Left ventricle myocardium superior (tissue), 1 donor: ENCODE results near the gene PET100. TPM values are rescaled to one million over a fixed set of nuclear protein-coding genes. Genes with fewer than 3 reads are reported as not detected.

Experiments used
- ATAC-seq: fragments of 200-7000 bp; cut with Tn5 transposase; one replicate; pipeline ENCODE4 v1.9.1; 2020; ENCODE audit warnings: mild to moderate bottlenecking, moderate library complexity
- DNase-seq: peaks from one replicate; pipeline ENCODE4 v3.0.0-alpha.2; 2020
- intact Hi-C: fragments of 100-400 bp; cut with micrococcal nuclease; formaldehyde crosslinking; loops from one replicate; pipeline ENCODE4 v1.11.0; 2022
- total RNA-seq: library from RNA; stranded (reverse); fragmentation: NEBNext Ultra II Directional; extraction: Animal tissue kit (Norgen Biotek cat#: 25700); gene quantifications from one replicate; pipeline ENCODE4 v1.2.1, GENCODE V29; 2021
- donor health status: DM: no; HTN: yes; CAD: no; lungs with severe emphysema.

The PET100 gene
- total RNA-seq, 1 donor from 2014 or later, result 206 TPM

DNA sequence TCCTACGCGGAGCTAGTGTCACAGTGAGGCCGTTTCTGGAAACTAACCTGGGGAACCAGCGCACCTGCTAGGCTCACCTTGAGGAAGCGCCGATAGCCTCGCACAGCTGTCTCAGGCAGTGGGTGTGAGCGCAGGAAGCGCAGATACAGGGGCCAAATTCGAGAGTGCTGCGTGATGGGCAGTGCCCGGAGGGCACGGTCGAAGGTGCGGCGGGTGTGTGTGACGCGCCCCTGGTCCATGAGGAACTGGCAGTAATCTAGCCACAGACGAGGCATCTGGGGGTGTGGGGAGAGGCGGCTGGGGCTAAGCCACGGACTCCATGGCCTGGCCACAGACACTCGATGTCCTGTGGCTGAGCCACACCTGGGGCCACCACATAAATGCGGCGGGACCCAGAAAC lies 2.4 kb upstream of the PET100 start:
- ATAC-seq (no peak), DNase-seq (no peak)
- intact Hi-C loops, result no loop called here

DNA sequence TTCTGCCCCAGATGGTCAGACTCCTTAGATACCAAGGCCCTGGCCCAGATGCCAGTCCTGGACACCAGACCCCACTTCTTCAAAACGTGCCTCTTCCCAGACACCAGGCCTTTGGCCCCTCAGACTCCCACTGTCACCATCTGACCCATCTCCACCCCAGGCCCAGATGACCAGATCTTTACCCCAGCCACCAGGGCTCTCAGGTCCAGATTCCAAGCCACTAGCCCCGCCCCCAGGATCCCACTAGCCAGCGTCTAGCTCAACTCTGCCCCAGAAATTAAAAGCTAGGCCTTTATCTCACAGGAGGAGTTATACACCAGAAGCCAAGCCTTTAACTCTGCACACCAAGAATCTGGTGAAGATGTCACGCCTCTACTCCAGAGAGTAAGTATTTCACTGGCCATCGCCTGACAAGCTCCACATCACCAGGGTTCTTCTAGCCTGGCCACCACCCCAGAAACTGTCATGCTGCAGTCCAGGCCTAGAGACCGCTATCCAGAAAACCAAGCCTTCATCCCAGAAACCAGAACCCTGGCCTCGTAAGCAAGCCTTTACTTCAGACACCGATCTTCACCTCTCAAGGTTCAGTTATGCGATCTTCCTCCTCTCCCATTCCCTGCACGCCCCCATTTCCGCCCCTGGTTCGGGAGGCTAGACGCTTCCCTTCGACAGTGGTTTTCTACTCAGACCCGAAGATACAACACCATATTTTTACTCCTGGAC lies 843 bp upstream of the PET100 start:
- intact Hi-C loops, result no loop called here
- no peak for DNase-seq
- ATAC-seq, result no peak

DNA sequence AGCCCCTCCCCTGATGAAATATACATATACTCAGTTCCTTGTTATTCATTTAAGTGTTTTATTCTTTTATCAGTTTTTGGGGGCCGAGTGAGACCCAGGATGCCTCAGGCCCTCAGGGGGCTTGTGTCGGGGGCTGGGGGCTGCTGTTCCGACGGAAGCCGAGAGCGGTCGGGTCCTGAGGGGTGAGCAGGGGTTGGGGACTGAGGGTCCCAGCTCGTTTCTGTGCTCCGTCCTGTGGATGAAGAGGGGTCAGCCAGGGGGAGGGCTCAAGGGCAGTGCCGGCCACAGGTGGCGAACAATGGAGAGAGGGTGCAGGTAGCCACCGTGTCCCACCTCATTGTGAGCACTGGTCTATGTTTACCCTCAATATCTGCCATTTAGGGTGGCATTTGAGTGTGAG lies 2.0 kb downstream of the PET100 start:
- ATAC-seq, result no peak
- DNase-seq, result no peak
- intact Hi-C loops, result no loop called here

DNA sequence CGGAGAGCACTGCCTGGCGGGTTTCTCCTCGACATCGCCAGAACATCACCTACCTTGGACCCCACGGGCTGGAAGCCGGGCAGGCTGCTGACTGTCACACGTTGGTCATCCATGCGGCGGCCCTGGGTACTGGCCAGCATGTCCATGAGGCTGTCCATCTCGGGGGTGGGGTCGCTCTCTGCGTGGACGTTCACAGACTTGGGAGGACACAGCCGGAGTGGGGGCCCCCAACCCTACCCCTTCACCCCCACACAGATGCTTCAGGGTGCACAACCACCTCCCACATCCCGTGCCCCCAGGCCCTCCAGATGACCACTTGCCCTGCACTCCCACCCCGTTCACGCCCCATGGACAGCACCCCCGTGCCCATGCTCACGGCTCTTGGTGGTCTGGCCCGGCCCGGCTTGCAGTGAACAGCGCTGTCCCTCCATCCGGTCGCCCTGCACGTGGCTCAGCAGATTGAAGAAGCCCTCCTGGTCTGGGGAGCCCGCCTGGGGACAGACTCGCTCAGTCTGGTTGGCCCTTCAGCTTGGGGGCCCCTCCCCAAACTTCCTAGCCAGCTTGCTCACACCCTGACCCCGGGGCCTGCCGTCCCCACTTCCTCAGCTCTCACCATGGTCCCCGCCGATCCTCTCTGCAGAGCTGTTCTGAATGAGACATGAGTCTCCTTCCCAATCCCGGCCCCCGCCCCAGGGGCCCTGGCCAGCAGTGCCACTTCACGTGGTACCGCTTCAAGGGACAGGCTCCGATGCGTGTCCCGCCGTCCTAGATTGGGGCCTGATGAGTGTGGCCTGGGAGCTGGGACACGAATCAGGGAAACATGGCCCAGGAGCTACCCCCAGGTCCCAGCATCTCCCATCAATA lies 3.0 kb downstream of the PET100 start:
- intact Hi-C loops, result no loop called here
- ATAC-seq, result no peak
- DNase-seq, result no peak

DNA sequence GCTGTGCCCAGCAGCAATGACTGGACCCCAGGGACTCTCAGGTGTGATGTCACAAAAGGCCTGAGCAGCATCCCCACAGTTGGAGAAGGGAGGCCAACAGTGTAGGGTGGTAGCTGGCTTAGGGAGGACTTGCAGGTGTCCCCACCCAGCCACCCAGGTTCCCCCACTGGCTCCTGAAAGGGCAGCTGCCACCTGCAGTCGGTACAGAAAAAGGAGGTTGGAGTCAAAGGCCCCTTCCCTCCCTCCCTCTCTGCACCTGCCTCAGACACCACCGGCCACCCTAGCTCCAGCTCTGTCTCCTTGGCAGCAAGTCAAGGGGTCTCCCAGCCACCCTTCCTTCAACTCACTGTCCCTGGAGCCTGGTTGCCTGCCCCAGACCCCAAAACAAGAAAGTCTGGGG lies 4.1 kb downstream of the PET100 start, which contains the start of gene PCP2:
PCP2 (minus strand) TSS at position 22 of the 400 bp plus-strand sequence. CDS start 262 bp downstream, outside the sequence.
- DNase-seq, result no peak
- intact Hi-C loops, result no loop called here

DNA sequence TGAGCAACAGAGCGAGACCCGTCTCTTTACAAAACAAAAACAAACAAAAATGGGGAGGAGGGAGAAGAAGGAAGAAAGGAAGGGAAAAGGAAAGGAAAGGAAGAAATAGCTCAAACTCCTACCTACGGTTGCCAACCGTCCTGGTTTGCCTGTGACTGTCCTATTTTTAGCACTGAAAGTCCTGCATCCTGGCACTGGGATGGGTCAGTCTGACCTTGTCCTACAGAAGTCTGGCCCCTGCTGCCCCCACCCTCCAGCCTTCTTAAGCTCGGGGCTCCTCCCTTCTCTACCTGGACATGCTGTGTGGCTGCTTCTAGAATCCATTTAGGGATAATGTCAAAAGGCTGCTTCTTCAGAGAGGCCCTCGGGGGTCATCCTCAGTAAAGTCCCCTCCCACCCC lies 6.1 kb downstream of the PET100 start:
- peak; percentile 42 for ATAC-seq
- no peak for DNase-seq
- intact Hi-C loops, result no loop called here

More for the DNA sequence above, 4.1 kb downstream of the PET100 start, which contains the start of gene PCP2:
- no peak for ATAC-seq

DNA sequence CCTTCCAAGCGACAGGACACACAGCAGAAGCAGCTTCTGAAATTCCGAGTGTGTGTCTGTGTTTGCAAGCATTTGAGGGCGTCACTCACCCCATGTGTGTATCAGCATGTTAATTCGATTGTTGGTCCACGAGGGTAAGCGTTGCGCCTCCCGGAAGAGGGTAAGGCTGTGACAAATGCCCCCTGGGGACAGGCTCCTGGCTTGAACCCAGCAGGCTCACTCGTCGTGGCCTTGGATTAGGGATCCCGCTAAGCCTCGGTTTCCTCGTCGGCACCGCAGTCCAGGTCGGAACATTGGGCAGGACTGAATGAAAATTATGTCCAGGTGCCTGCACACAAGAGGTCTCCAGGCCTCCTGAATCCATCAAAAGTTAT lies 6.7 kb downstream of the PET100 start:
- ATAC-seq, result no peak
- intact Hi-C loops, result no loop called here
- no peak for DNase-seq

DNA sequence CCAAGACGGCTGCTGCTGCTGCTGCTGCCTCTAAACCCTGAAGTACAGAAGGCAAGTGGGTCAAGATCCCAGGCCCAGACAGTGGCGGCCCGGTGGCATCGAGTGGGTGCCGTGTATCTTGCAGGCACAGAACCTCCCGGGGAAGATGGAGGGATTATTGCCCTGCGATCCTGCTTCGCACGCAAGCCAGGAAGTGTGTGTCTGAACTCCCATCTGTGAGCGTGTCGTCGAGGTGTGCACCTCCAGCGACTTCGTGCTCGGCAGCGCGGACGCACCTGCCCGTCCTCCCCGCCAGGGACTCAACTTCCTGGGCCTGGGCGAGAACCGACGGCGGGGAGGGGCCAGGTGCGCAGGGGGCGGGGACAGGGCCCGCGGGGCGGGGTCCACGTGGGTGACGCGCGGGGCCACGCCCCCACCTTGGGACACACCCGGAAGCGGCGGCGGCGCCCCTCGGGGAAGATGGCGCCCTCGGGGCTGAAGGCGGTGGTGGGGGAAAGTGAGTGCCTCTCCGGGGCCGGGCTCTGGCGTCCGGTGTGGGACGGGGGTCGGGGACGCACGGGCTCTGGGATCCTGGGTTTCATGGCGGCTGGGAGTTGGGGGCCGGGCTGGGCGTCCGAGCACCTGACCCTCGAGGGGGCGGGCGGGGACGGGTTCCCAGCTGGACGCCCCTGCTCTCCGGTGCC lies 7.2 kb downstream of the PET100 start, which contains the start of gene STXBP2:
STXBP2 (plus strand) TSS at position 420 of the 683 bp plus-strand sequence; CDS start at position 460, 40 bp downstream.
- DNase-seq, result peak; percentile 76
- intact Hi-C loops, result no loop called here

DNA sequence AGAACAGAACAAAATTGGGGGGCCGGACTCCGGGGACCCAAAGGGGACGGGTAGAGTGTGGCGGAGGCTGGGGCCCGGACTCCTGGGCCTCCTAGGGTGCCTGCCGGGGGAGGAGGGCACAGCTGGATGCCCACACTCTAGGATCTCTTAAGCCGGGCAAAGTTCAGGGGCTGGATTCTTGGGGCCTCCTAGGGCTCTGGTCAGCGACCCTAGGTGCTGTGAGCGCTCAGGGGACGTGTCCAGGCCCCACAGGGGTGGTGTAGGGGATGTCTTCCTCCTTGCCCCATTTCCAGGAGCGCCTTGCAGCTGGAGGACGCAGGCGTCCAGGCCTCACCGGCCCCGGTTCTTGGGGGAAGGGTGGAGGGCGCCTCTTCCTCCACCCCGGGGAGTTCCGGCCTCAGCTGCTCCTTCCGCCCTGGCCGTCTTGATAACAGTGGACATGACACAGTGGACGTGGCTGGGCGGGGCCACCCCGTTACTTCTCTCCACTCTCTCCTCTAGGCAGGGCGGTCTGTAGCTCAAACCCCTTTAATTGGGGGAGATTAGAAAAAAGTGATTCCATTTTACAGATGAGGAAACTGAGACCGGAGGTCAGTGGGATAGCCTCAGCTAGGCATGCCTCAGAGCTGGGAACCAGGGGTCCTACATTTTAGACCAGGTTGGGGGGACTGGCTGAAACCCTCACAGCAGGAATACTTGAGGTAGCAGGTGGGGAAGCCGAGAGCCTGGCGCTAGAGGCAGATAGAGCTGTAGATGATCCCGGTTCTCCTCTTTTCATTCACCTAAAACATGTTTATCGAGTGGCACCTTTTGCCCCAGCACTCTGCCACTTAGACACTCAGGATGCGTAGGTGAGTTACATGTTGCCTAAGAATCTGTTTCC lies 8.0 kb downstream of the PET100 start:
- intact Hi-C loops, result no loop called here
- peak; percentile 69 for DNase-seq
- peak; percentile 53 for ATAC-seq

More for the DNA sequence above, 7.2 kb downstream of the PET100 start, which contains the start of gene STXBP2:
- ATAC-seq, result peak; percentile 68

GRCh38 chr19:7638802-7639465 lies 9.3 kb downstream of the PET100 start:
- ATAC-seq, result no peak
- intact Hi-C loops, result no loop called here
- no peak for DNase-seq

DNA sequence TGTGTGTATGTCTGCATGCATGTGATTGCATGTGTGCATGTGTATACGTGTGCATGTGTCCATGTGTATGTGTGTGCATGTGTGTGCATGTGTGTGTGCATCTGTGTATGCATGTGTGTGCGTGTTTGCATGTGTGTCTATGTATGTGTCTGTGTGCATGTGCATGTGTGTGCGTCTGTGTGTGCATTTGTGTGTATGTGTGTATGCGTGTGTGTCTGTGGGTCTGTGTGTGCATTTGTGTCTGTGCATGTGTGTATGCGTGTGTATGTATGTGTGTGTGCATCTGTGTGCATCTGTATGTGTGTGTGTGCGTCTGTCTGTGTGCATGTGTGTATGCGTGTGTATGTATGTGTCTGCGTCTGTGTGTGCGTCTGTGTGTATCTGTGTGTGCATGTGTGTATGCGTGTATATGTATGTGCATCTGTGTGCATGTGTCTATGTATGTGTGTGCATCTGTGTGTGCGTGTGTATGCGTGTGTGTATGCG lies 10.3 kb downstream of the PET100 start:
- intact Hi-C loops, result no loop called here
- no peak for DNase-seq

GRCh38 chr19:7640803-7641202 lies 11.2 kb downstream of the PET100 start:
- ATAC-seq (no peak), DNase-seq (no peak)
- intact Hi-C loops, result no loop called here

More for the DNA sequence above, 10.3 kb downstream of the PET100 start:
- ATAC-seq, result no peak

- DNase-seq (no peak), ATAC-seq (no peak)
- intact Hi-C loops, result no loop called here
Observed at GRCh38 chr19:7641290-7642276, 12.0 kb downstream of the PET100 start.

DNA sequence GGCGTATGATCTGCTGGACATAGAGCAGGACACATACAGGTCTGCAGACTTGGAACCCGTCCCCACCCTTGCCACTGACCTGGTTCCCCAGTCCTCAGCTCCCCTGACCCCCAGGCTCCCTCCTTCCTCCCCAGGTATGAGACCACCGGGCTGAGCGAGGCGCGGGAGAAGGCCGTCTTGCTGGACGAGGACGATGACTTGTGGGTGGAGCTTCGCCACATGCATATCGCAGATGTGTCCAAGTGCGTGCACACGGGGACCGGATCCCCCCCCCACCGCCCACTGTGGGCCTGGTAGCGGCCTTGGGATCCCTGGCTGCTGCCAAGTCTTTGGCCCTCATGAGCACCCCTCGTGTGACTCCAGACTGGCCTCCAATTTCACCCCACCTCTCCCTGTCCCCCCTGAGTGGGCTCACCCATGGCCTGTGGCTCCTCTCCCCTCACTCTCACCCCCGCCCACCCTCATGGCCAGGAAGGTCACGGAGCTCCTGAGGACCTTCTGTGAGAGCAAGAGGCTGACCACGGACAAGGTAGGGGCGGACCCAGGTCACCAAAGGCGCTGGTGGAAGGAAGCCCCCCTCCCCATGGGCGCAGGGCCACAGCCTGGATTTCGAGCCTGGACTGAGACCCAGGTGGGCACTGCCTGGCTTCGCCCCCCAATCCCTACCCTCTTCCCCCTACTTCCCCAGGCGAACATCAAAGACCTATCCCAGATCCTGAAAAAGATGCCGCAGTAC lies 12.9 kb downstream of the PET100 start:
- no peak for ATAC-seq
- DNase-seq, result no peak
- intact Hi-C loops, result no loop called here

DNA sequence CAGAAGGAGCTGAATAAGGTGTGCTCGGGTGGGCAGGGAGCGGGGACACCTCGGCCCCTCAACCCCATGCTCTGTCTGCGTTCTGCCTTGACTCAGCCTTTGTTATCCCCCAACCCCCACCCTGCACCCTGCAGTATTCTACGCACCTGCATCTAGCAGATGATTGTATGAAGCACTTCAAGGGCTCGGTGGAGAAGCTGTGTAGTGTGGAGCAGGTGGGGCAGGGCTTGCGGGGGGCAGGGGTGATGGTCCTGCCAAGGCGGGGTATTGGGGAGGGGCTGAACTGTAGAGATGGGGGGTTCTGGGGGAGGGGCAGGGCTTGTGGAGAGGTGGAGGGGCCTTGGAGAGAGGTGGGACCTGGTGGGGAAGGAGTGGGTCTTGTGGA lies 13.4 kb downstream of the PET100 start:
- intact Hi-C loops, result no loop called here
- DNase-seq, result no peak

More for the DNA sequence above, 13.4 kb downstream of the PET100 start:
- ATAC-seq, result no peak
